Body of pancreas (tissue), 4 donors: ENCODE measurements around the gene FAM174B.

ENCODE experiments used
- POLR2A ChIP-seq, 3 donors: fragments of 450-650 bp; IDR thresholded peaks; one replicate each; pipeline ENCODE4 v1.6.1; 2016; ENCODE audit warnings: antibody characterized with exemption in 3 of 3, mild to moderate bottlenecking in 2 of 3
- TF ChIP-seq, protein P1 (sequence below), 7 experiments: fragments of 450-650 bp in 4 of 7; fragments of 200-600 bp in 3 of 7; sonication (generic) in 3 of 7; IDR thresholded peaks; one replicate each; pipeline ENCODE4 v1.5.1; 2016 to 2019; ENCODE audit warnings: antibody characterized with exemption in 7 of 7

DNA sequence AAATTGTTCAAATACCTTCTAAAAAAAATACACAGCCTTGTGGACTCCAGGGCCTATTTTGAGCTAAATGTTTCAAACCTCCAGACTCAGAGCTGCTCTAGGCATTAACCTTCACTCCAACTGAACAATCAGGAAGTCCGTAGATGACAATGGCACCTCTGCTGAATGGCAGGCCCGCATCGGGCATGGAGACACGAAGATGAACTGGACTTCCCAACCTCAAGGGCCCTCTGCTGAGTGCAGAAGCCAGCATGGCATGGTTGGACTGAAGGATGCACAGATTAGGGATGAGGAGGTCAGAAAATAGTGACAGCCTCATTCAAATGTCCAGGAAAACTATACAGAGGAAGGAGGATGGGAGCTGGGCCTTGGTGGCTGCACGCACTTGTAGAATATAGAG is 2.2 kb downstream of the FAM174B start:
- TF ChIP-seq, protein P1, sequence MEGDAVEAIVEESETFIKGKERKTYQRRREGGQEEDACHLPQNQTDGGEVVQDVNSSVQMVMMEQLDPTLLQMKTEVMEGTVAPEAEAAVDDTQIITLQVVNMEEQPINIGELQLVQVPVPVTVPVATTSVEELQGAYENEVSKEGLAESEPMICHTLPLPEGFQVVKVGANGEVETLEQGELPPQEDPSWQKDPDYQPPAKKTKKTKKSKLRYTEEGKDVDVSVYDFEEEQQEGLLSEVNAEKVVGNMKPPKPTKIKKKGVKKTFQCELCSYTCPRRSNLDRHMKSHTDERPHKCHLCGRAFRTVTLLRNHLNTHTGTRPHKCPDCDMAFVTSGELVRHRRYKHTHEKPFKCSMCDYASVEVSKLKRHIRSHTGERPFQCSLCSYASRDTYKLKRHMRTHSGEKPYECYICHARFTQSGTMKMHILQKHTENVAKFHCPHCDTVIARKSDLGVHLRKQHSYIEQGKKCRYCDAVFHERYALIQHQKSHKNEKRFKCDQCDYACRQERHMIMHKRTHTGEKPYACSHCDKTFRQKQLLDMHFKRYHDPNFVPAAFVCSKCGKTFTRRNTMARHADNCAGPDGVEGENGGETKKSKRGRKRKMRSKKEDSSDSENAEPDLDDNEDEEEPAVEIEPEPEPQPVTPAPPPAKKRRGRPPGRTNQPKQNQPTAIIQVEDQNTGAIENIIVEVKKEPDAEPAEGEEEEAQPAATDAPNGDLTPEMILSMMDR (IDR thresholded peaks at IDR 0.05) = no peak
- TF ChIP-seq POLR2A (IDR thresholded peaks at IDR 0.05) = no peak
